ENCODE data around the gene RAB8B.

GRCh38 chr15:63192619-63193206 lies 3.3 kb downstream of the RAB8B start:
- TF ChIP-seq CTCF (IDR thresholded peaks at IDR 0.05) (no peak), POLR2AphosphoS5 (IDR thresholded peaks at IDR 0.05) (no peak), POLR2A (IDR thresholded peaks at IDR 0.05) (no peak)

All from breast epithelium (tissue), 3 donors.